Epithelial cell of prostate (primary cell): Measurements from ENCODE around the gene MTM1.

ENCODE experiments used
- DNase-seq: peaks from one replicate; pipeline ENCODE4 v3.0.0-alpha.2; 2011; ENCODE audit warnings: low read depth, low spot score
- H3K27ac ChIP-seq: fragments of 450-650 bp; 2 replicates; pipeline ENCODE4 v1.5.1; 2017; ENCODE audit warnings: mild to moderate bottlenecking

The MTM1 gene

GRCh38 chrX:150568320-150569154, at the start of gene MTM1:
TSS of gene MTM1 (plus strand) at chrX:150568621. CDS start at chrX:150592615, 23,994 bp downstream.
- peak within 1 kb of the TSS; percentile 64 for H3K27ac ChIP-seq
- DNase-seq, result peak; percentile 69

- no peak overlapping the region for H3K27ac ChIP-seq
- no peak for DNase-seq
Measured at GRCh38 chrX:150522494-150522893, 45.9 kb upstream of the MTM1 start.

- DNase-seq, result no peak
- H3K27ac ChIP-seq, result no peak overlapping the region
Measured at GRCh38 chrX:150525061-150525919, 43.1 kb upstream of the MTM1 start.

DNA sequence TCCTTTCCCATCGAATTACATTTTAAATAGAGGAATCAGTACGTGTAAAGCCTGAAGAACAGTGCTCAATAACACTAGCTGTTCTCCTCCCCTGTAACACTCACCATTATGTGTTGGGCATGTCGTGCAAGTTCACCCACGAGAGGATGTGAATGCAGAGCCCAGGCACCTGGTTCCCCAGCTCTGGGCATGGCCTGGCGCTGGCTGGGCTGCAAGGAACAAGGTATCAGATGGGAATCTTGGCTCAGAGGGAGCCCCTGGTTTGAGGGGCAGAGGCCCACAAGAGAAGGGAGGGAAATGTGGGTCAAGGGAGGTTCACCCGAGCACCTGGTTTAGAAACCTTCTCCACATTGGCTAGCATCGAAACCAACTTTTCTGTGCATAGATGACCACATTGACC, 41.7 kb upstream of the MTM1 start:
- H3K27ac ChIP-seq, result no peak overlapping the region
- DNase-seq, result no peak

GRCh38 chrX:150527108-150527507, 41.3 kb upstream of the MTM1 start:
- DNase-seq, result no peak
- H3K27ac ChIP-seq, result no peak overlapping the region

GRCh38 chrX:150529587-150529986, 38.8 kb upstream of the MTM1 start:
- no peak overlapping the region for H3K27ac ChIP-seq
- no peak for DNase-seq

DNA sequence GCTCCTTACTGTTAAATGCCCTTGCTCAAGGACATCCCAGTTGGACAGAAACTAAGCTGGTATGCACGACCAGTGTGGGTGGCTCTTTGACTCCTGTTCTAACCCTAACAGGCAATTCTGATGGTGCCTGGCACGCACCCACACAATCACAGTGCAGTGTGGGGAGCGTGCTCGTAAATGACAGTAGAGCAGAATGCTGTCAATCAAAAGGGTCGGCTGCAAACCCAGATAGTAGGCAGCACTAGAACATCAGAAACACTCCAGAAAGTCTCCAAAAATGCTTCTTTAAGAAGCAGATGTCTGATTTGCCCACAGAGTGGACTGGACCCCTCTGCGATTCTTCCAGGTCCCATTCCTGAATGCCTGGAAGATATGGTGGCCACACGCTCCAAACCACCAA, 37.6 kb upstream of the MTM1 start:
- no peak overlapping the region for H3K27ac ChIP-seq
- no peak for DNase-seq

DNA sequence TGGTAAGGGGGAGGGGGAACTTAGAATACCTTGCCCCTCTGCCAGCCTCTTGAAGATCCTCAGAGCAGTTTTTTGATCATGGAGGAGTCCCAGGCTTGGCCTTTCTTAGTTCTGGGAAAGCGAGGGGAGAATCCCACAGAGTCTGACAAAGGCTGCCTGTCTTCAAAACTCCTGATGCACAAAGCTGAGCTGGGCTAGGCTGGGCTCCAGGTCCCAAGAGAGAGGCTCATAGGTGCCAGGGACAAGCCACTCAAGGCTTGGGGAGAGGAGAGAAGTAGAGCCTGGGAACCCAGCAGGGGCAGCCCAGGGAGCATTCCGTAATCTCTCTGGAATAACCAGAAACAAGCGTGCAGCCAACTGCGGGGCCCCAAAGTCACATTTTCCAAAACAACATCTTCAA, 37.0 kb upstream of the MTM1 start:
- DNase-seq, result no peak
- no peak overlapping the region for H3K27ac ChIP-seq

GRCh38 chrX:150533863-150534262, 34.6 kb upstream of the MTM1 start:
- DNase-seq, result no peak
- H3K27ac ChIP-seq, result no peak overlapping the region

- DNase-seq, result no peak
- H3K27ac ChIP-seq, result no peak overlapping the region
Measured at GRCh38 chrX:150536455-150537116, 31.8 kb upstream of the MTM1 start.

DNA sequence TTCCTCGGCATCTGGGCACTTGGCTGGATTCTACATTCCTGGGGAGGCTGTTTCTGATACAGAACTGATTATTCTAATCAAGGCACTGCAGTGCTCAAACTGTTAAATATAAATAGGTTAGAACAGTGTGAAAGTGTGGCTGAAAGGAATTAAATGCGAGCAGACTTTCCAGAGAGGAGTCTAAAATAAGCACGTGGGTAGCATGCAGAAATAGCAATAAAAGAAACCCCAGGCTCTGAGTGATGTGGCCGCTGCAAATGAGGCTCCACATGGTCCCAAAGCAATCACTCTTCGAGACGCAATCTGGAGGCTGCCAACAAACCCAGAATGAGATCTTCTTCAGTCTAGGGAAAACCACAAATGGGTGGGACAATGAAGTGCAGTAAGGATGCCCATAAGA, 30.6 kb upstream of the MTM1 start:
- no peak overlapping the region for H3K27ac ChIP-seq
- no peak for DNase-seq

DNA sequence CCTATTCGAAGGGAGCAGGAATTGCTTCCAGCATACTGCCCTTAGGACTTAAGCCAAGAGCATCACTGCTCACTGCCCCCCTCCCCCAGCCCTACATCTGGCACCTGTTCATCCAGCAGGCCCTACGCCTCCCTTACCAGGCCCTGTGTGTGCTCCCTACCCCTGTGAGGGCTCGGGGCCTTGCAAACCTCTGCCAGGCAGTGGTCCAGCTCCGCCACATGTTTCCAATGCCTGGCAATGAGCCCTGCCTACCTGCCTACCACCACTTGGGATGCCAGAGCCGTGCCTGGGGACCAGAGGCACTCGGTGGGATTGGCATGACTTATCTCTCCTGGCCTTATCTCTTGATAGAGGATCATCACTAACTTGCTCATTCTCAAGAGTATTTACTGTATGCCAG, 27.5 kb upstream of the MTM1 start:
- DNase-seq, result no peak
- H3K27ac ChIP-seq, result no peak overlapping the region

GRCh38 chrX:150542846-150543229, 25.6 kb upstream of the MTM1 start:
- no peak overlapping the region for H3K27ac ChIP-seq
- DNase-seq, result no peak

GRCh38 chrX:150543230-150544155, 24.9 kb upstream of the MTM1 start:
- no peak overlapping the region for H3K27ac ChIP-seq
- no peak for DNase-seq

DNA sequence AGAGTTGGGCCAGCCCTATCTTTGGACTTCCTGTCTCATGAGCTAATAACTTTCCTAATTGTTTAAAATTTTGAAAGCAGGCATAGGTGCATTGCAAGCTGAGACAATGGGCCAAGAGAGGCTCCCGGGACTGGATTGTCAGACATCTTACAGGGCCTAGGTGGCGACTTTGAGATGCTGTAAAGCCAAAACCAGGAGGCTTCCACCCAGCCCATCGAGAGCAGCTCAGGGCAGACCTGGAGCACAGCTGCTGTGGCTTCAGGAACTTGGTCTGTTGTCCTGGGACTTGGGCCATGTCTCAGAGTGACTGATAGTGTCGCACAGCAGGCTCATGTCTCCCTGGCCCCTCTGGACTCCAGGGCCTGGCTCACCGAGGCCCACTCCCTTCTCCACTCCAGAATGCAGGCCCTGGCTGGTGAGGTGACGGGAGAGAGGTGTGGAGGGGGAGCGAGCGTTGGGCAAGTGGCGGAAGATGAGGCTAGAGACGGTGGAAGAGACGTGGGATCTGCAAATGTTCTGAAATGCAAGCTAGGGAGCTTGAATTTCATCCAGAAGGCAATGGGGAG, 24.1 kb upstream of the MTM1 start:
- no peak for DNase-seq
- H3K27ac ChIP-seq, result no peak overlapping the region

DNA sequence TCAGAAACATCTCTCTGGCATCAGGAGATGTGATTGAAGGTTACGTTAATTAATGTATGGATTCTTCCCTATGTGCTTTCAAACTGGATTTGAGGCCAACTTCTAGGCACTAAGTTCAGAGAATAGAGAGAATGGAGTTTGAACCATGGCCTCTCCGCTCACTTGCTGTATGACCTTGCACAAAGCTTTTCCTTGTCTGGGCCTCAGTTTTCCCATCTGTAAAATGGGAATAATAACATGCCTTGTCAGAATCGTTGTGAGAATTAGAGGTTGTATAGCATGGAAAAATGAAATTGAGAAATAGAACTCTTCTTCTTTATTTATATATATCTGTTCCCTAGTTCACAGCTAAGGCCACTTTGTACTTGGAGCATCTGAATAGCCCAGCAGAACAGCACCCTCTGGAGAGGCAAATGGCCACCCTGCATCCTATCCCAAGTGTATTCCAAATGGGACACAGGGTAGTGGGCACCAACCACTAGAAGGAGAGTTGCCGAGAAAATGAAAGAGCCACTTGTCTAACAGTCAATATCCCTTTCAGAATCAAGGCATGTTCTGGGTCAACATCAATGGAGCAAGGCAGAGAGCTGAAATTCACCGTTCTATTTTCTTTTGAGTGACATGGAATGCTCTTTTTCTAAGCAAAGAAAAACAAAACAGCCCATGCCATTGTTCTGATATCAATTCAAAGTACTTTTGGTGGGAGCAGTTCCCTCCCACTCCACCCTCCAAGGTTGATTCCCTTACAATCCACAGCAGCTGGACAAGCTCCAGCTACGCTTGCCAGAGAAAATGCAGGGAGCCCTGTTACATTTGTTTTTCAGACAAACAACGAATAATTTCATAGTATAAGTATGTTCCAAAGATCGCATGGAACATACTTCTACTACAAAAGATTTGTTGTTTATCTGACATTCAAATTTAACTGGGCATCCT, 23.3 kb upstream of the MTM1 start:
- no peak overlapping the region for H3K27ac ChIP-seq
- no peak for DNase-seq

DNA sequence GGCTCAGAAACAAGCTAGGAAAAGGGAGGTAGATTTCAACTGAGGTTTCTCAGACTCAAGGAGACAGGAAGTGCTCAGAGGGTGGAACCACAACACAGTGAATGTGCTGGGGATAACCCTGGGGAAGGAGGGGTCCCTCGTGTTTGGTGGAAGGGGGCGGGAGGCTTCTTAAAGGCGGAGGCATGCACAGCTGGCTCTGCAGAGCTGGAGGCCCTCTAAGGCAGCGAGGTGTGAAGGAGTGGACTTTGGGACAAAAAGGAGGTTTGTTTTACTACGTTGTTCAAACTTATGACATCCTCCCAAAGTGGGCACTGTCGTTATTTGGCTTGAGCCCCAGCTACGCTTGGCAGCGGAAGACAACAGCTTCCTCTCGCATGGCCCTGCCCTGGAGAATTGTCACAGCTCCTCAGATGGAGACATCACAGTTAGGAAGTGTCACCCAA, 21.7 kb upstream of the MTM1 start:
- no peak for DNase-seq
- H3K27ac ChIP-seq, result no peak overlapping the region

- H3K27ac ChIP-seq, result no peak overlapping the region
- DNase-seq, result no peak
Measured at GRCh38 chrX:150547375-150548115, 20.9 kb upstream of the MTM1 start.
